Measurements from ENCODE around the gene SUSD4. TPM values are rescaled to one million over a fixed set of nuclear protein-coding genes. Genes with fewer than 3 reads are reported as not detected.

The SUSD4 gene
- total RNA-seq, 4 donors from 2014 or later: 0.73 to 8.4 TPM; not detected in 2

DNA sequence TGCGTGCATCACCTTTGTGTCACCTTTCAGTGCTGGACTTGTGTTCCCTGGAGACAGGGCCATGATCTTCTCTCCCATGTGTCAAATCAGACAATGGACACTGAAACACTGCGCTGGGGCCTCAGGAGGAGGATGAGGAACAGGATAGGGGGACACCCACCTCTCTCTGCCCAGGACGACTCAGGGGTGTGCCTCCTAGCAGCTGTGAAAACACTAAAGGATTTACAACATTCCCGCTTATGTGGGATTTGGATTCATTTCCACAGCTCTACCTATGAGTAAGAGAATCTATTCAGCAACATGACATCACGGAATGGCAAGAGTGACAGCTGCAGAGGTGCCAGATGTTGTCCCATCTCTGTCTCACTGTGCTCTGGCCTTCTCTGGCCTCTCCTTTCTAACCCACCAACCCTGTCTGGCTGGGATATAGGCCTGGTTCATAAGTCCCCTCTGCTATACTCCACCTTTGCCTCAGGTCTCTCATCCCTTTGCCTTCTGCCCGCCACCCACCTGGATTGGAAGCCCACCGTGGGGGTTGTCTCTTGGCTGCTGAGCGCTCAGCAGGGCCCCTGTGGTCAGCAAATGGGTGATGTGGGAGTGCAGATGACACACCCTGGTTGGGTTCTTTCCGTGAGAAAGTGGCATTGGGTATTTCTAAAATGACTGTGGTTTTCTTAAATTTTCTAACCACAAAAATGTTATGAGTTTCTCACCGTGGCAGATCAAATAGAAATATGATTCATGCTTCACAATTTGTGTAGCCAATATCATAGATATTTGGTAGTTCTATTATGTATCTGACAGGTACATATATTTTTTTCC is 173.9 kb downstream of the SUSD4 start:
- Histone ChIP-seq H3K4me3 (no peak overlapping the region), H3K27ac (no peak overlapping the region), H3K9me3 (no peaks in the 10 kb centered on the region), H3K36me3 (no peaks in the 10 kb centered on the region), H3K4me1 (no peaks in the 10 kb centered on the region), H3K27me3 (no peaks in the 10 kb centered on the region)
- TF ChIP-seq, protein P1, sequence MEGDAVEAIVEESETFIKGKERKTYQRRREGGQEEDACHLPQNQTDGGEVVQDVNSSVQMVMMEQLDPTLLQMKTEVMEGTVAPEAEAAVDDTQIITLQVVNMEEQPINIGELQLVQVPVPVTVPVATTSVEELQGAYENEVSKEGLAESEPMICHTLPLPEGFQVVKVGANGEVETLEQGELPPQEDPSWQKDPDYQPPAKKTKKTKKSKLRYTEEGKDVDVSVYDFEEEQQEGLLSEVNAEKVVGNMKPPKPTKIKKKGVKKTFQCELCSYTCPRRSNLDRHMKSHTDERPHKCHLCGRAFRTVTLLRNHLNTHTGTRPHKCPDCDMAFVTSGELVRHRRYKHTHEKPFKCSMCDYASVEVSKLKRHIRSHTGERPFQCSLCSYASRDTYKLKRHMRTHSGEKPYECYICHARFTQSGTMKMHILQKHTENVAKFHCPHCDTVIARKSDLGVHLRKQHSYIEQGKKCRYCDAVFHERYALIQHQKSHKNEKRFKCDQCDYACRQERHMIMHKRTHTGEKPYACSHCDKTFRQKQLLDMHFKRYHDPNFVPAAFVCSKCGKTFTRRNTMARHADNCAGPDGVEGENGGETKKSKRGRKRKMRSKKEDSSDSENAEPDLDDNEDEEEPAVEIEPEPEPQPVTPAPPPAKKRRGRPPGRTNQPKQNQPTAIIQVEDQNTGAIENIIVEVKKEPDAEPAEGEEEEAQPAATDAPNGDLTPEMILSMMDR (IDR thresholded peaks at IDR 0.05): no peak
- no peak for TF ChIP-seq POLR2A (IDR thresholded peaks at IDR 0.05)
- intact Hi-C loops (cut with DNase I; ENCODE audit: low total_unique reads): no loop called here
- no peak for DNase-seq

DNA sequence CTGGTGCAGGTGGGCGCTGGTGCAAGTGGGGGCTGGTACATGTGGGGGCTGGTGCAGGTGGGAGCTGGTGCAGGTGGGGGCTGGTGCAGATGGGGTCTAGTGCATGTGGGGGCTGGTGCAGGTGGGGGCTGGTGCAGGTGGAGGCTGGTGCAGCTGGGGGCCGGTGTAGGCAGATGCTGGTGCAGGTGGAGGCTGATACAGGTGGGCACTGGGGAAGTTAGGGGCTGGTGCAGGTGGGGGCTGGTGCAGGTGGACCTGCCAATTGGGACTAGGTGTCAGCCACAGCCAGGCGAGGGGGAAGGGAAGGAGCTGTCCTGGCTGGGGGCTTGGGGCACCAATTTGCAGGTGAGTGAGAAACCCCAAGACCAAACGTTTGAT is 174.5 kb downstream of the SUSD4 start:
- TF ChIP-seq POLR2A (IDR thresholded peaks at IDR 0.05): no peak
- TF ChIP-seq, protein P1 (IDR thresholded peaks at IDR 0.05): no peak
- intact Hi-C loops (cut with DNase I; ENCODE audit: low total_unique reads): no loop called here
- no peaks in the 10 kb centered on the region for H3K9me3 ChIP-seq
- no peaks in the 10 kb centered on the region for H3K27me3 ChIP-seq
- H3K27ac ChIP-seq: no peak overlapping the region
- H3K4me3 ChIP-seq: no peak overlapping the region
- no peaks in the 10 kb centered on the region for H3K36me3 ChIP-seq
- H3K4me1 ChIP-seq: no peaks in the 10 kb centered on the region
- no peak for DNase-seq

DNA sequence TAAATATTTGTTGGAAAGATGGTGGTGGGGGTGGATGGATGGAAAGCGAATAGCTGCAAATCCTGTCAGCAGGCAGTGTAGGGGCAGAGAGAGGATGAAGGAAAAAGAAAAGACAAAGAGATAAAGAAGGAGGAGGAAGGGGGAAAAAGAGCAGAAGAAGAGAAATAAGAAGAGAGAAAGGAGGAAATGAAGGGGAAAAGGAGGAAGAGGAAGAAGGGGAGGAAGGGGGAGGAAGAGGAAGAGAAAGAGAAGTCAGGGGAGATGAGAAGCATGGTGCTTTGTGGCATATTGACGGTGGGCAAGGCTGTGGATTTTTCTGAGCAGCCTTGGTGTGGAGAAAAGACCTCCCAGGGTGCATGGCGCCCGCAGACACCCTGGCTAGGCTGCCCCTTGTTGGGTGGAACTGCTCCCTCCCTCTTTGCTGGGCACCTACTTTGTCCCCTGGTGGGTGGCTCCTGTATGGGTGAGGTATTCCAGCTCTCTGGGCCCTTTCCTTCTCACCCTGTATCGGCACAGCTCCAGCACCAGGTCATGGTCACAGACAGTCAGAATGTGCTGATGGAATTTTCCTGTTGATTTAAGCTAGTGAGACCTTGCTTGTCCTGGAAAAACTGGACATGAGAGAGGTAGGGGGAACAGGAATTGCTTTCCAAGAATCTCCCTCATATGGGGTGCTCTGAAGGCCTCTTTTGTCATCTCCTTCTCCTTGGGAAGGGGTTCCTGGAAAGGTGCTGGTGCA is 175.2 kb downstream of the SUSD4 start:
- Histone ChIP-seq H3K27ac (no peak overlapping the region), H3K4me1 (no peaks in the 10 kb centered on the region), H3K4me3 (no peak overlapping the region), H3K27me3 (no peaks in the 10 kb centered on the region), H3K36me3 (no peaks in the 10 kb centered on the region), H3K9me3 (no peaks in the 10 kb centered on the region)
- intact Hi-C loops (cut with DNase I; ENCODE audit: low total_unique reads): no loop called here
- TF ChIP-seq, protein P1 (IDR thresholded peaks at IDR 0.05): no peak
- TF ChIP-seq POLR2A (IDR thresholded peaks at IDR 0.05): no peak
- DNase-seq: no peak

DNA sequence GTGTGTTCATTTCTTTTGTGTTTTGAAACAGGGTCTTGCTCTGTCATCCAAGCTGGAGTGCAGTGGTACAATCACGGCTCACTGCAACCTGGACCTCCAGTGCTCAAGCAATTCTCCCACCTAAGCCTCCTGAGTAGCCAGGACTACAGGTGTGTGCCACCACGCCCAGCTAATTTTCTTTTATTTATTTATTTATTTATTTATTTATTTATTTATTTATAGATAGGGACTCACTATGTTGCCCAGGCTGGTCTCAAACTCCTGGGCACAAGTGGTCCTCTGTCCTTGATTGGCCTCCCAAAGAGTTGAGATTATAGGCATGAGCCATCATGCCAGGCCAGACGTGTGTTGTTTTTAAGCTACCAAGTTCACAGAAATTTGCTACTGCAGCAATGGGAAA is 177.2 kb downstream of the SUSD4 start:
- no peak overlapping the region for H3K27ac ChIP-seq
- no peak for TF ChIP-seq POLR2A (IDR thresholded peaks at IDR 0.05)
- TF ChIP-seq, protein P1 (IDR thresholded peaks at IDR 0.05): no peak
- intact Hi-C loops (cut with DNase I; ENCODE audit: low total_unique reads): no loop called here
- DNase-seq: no peak
- H3K4me1 ChIP-seq: no peaks in the 10 kb centered on the region
- H3K27me3 ChIP-seq: no peaks in the 10 kb centered on the region
- H3K9me3 ChIP-seq: no peaks in the 10 kb centered on the region
- no peaks in the 10 kb centered on the region for H3K36me3 ChIP-seq
- no peak overlapping the region for H3K4me3 ChIP-seq

DNA sequence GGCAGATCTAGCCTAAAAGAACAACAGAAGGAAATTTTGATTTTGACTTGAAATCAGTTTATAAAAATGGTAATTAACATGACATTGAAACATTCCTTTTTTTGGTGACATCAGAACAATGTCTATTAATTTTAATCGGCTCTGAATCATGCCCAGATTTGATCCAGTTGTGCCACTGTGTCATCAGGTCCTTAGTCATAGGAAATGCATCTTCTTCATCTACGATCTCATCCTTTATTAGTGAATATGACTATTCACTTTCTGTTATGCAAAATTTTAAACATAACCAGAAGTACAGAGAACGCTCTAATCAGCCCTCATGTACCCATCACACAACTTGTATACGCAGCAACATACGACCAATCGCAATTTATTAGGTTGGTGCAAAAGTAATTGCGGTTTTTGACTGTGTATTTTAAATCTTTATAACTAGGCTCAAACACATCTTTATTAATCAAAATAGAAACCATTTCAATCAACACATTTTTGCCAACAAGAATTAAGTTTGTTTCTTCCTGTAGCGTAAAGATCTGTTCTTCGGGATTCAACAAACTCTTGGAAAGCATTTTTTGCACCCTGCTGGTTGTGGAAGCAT is 180.6 kb downstream of the SUSD4 start:
- H3K27me3 ChIP-seq: no peaks in the 10 kb centered on the region

More for the DNA sequence above, 180.6 kb downstream of the SUSD4 start:
- Histone ChIP-seq H3K4me3 (no peak overlapping the region), H3K4me1 (no peaks in the 10 kb centered on the region), H3K9me3 (no peaks in the 10 kb centered on the region), H3K36me3 (no peaks in the 10 kb centered on the region), H3K27ac (no peak overlapping the region)
- TF ChIP-seq, protein P1 (IDR thresholded peaks at IDR 0.05): no peak
- no peak for TF ChIP-seq POLR2A (IDR thresholded peaks at IDR 0.05)
- DNase-seq: no peak
- intact Hi-C loops (cut with DNase I; ENCODE audit: low total_unique reads): no loop called here

All from uterus (tissue), 4 donors.